HCT116 (cell line): ENCODE results near the gene ABCD1. TPM values are rescaled to one million over a fixed set of nuclear protein-coding genes. Genes with fewer than 3 reads are reported as not detected.

ENCODE experiments used
- ATAC-seq: fragments of 200-7000 bp; cut with Tn5 transposase; 2 replicates; pipeline ENCODE4 v1.9.1; 2020; ENCODE audit warnings: mild to moderate bottlenecking, moderate library complexity
- BruUV-seq: library from RNA; stranded (reverse); fragments of 400-500 nt; replicated peaks from 2 replicates; lab custom pipeline; 2021; lab: Mats Ljungman, UMichigan
- CTCF ChIA-PET: fragments of 300-600 bp; sonication (Branson Sonifier 250); formaldehyde crosslinking; loops from one replicate; lab custom pipeline; 2021; ENCODE audit warnings: antibody characterized with exemption; lab: Charles Lee
- POLR2A ChIA-PET: fragments of 300-600, 350-600 bp; sonication (Branson Sonifier 250); formaldehyde crosslinking; loops from one replicate; lab custom pipeline; 2021; ENCODE audit warnings: antibody characterized with exemption; lab: Charles Lee
- RAD21 ChIA-PET, 2 experiments: fragments of 300-600 bp; sonication (Branson Sonifier 250); formaldehyde crosslinking; loops; one replicate each; lab custom pipeline; 2023; ENCODE audit warnings: low total read pairs in 2 of 2; ENCODE audit not compliant: uncharacterized antibody in 2 of 2, unreplicated experiment in 2 of 2, low non-redundant PET in 1 of 2; lab: Charles Lee
- DNase-seq: peaks from one replicate; pipeline ENCODE4 v3.0.0-alpha.2; 2010; ENCODE audit warnings: low read depth, low spot score
- H2AFZ ChIP-seq: fragments of 200-600 bp; shearing (Covaris generic), sonication (generic); 2 replicates; pipeline ENCODE4 v1.6.1; 2017; ENCODE audit warnings: low read depth, mixed run types, mixed read lengths, antibody characterized with exemption, low read length; ENCODE audit not compliant: poor library complexity, severe bottlenecking
- H3K27ac ChIP-seq: 2 replicates; pipeline ENCODE4 v1.5.1; 2012; ENCODE audit warnings: low read depth, low read length
- H3K27me3 ChIP-seq: fragments of 200-600 bp; sonication (generic); 2 replicates; pipeline ENCODE4 v1.6.1; 2016; ENCODE audit warnings: mixed run types, low read length, mixed read lengths; ENCODE audit not compliant: insufficient read depth
- H3K36me3 ChIP-seq, 2 experiments: fragments of 200-500 bp in 1 of 2; fragments of 200-600 bp in 1 of 2; sonication (Bioruptor generic) in 1 of 2; sonication (generic) in 1 of 2; 2 replicates each; pipeline versions ENCODE4 v1.5.1 to v1.6.1; 2014 to 2016; ENCODE audit warnings: low read length in 2 of 2, inconsistent platforms in 1 of 2, mixed read lengths in 1 of 2, mixed run types in 1 of 2; ENCODE audit not compliant: insufficient read depth in 2 of 2, control insufficient read depth in 1 of 2
- H3K4me1 ChIP-seq, 2 experiments: fragments of 200-600 bp in 1 of 2; sonication (generic) in 1 of 2; 2 replicates each; pipeline versions ENCODE4 v1.5.1 to v1.6.1; 2012 to 2017; ENCODE audit warnings: low read length in 2 of 2, inconsistent platforms in 1 of 2, mild to moderate bottlenecking in 1 of 2, mixed read lengths in 1 of 2, mixed run types in 1 of 2, moderate library complexity in 1 of 2; ENCODE audit not compliant: insufficient read depth in 2 of 2, control insufficient read depth in 1 of 2
- H3K4me2 ChIP-seq: fragments of 200-600 bp; sonication (generic); 2 replicates; pipeline ENCODE4 v1.6.1; 2017; ENCODE audit warnings: mixed run types, low read length, mixed read lengths
- H3K4me3 ChIP-seq, 2 experiments: fragments of 200-600 bp in 1 of 2; sonication (generic) in 1 of 2; replicated peaks in 1 of 2; 2 replicates each; pipeline ENCODE4 v1.5.1; 2011 to 2016; ENCODE audit warnings: low read length in 2 of 2, control low read depth in 1 of 2, low read depth in 1 of 2, mild to moderate bottlenecking in 1 of 2, mixed read lengths in 1 of 2, mixed run types in 1 of 2
- H3K79me2 ChIP-seq: fragments of 200-600 bp; sonication (generic); 2 replicates; pipeline ENCODE4 v1.6.1; 2017; ENCODE audit warnings: mild to moderate bottlenecking, mixed run types, low read length, moderate library complexity, mixed read lengths; ENCODE audit not compliant: insufficient read depth
- H3K9ac ChIP-seq: fragments of 200-600 bp; sonication (generic); 2 replicates; pipeline ENCODE4 v1.6.1; 2016; ENCODE audit warnings: low read length, mixed read lengths
- H3K9me2 ChIP-seq: fragments of 200-600 bp; sonication (generic), shearing (Covaris generic); 2 replicates; pipeline ENCODE4 v1.6.1; 2017; ENCODE audit warnings: mixed run types, mild to moderate bottlenecking, moderate library complexity; ENCODE audit not compliant: insufficient read depth
- H3K9me3 ChIP-seq, 2 experiments: fragments of 200-500 bp in 1 of 2; fragments of 200-600 bp in 1 of 2; sonication (Bioruptor generic) in 1 of 2; sonication (generic) in 1 of 2; 2 replicates each; pipeline ENCODE4 v1.6.1; 2014 to 2017; ENCODE audit warnings: low read length in 2 of 2, mixed read lengths in 2 of 2, inconsistent platforms in 1 of 2, low read depth in 1 of 2, mild to moderate bottlenecking in 1 of 2, mixed run types in 1 of 2, moderate library complexity in 1 of 2; ENCODE audit not compliant: control insufficient read depth in 1 of 2, insufficient read depth in 1 of 2
- H4K20me1 ChIP-seq: fragments of 200-600 bp; sonication (generic), shearing (Covaris generic); 2 replicates; pipeline ENCODE4 v1.6.1; 2017; ENCODE audit warnings: mixed run types, mild to moderate bottlenecking, moderate library complexity; ENCODE audit not compliant: insufficient read depth
- ATF3 ChIP-seq: IDR thresholded peaks from 2 replicates; pipeline ENCODE4 v1.6.1; 2012
- CBX3 ChIP-seq: IDR thresholded peaks from 2 replicates; pipeline ENCODE4 v1.6.1; 2012; ENCODE audit warnings: low read depth
- CEBPB ChIP-seq: IDR thresholded peaks from 2 replicates; pipeline ENCODE4 v1.6.1; 2012; ENCODE audit warnings: low read depth
- CTCF ChIP-seq, 3 experiments: fragments of 200-600 bp in 1 of 3; sonication (generic) in 1 of 3; IDR thresholded peaks in 2 of 3; conservative IDR thresholded peaks in 1 of 3; 2 replicates each; pipeline ENCODE4 v1.5.1; 2012 to 2017; ENCODE audit warnings: low read depth in 2 of 3, low read length in 2 of 3, antibody characterized with exemption in 1 of 3, borderline replicate concordance in 1 of 3, control low read depth in 1 of 3, mild to moderate bottlenecking in 1 of 3, mixed read lengths in 1 of 3, mixed run types in 1 of 3, moderate library complexity in 1 of 3; ENCODE audit not compliant: insufficient read depth in 1 of 3
- EGR1 ChIP-seq: IDR thresholded peaks from 2 replicates; pipeline ENCODE4 v1.6.1; 2012; ENCODE audit warnings: low read depth
- ELF1 ChIP-seq: IDR thresholded peaks from 2 replicates; pipeline ENCODE4 v1.6.1; 2012; ENCODE audit warnings: low read depth, borderline replicate concordance
- EZH2 ChIP-seq: fragments of 200-600 bp; sonication (generic); IDR thresholded peaks from 2 replicates; pipeline ENCODE4 v1.6.1; 2017; ENCODE audit warnings: antibody characterized with exemption, mixed run types
- EZH2phosphoT487 ChIP-seq: fragments of 200-600 bp; IDR thresholded peaks from 2 replicates; pipeline ENCODE4 v1.6.1; 2018; ENCODE audit warnings: antibody characterized with exemption, borderline replicate concordance
- FOSL1 ChIP-seq: IDR thresholded peaks from 2 replicates; pipeline ENCODE4 v1.6.1; 2012; ENCODE audit warnings: low read depth
- JUND ChIP-seq: IDR thresholded peaks from 2 replicates; pipeline ENCODE4 v1.6.1; 2012
- MAX ChIP-seq: IDR thresholded peaks from 2 replicates; pipeline ENCODE4 v1.6.1; 2012
- POLR2A ChIP-seq: IDR thresholded peaks from 2 replicates; pipeline ENCODE4 v1.7.0; 2011; ENCODE audit warnings: borderline replicate concordance; ENCODE audit not compliant: insufficient read depth, insufficient read length; ENCODE audit errors: extremely low read depth
- POLR2AphosphoS5 ChIP-seq: IDR thresholded peaks from 2 replicates; pipeline ENCODE4 v1.6.1; 2011; ENCODE audit warnings: mild to moderate bottlenecking, low read depth, low read length, moderate library complexity
- RAD21 ChIP-seq: IDR thresholded peaks from 2 replicates; pipeline ENCODE4 v1.6.1; 2012; ENCODE audit warnings: low read depth, mild to moderate bottlenecking
- REST ChIP-seq: IDR thresholded peaks from 2 replicates; pipeline ENCODE4 v1.6.1; 2012; ENCODE audit warnings: low read depth
- SIN3A ChIP-seq: IDR thresholded peaks from 2 replicates; pipeline ENCODE4 v1.6.1; 2012; ENCODE audit warnings: low read depth
- SRF ChIP-seq: IDR thresholded peaks from 2 replicates; pipeline ENCODE4 v1.6.1; 2012; ENCODE audit warnings: low read depth
- TCF7L2 ChIP-seq: IDR thresholded peaks from 2 replicates; pipeline ENCODE4 v1.7.0; 2011; ENCODE audit warnings: borderline replicate concordance, inconsistent platforms; ENCODE audit not compliant: insufficient read depth, insufficient read length; ENCODE audit errors: extremely low read depth
- ZBTB33 ChIP-seq: IDR thresholded peaks from 2 replicates; pipeline ENCODE4 v1.6.1; 2011; ENCODE audit warnings: mild to moderate bottlenecking, low read length, moderate library complexity; ENCODE audit not compliant: insufficient replicate concordance; ENCODE audit errors: extremely low read depth
- ZNF274 ChIP-seq: fragments of 200-500 bp; sonication (Bioruptor generic); IDR thresholded peaks from 2 replicates; pipeline ENCODE4 v1.6.1; 2014; ENCODE audit warnings: mild to moderate bottlenecking, low read depth, low read length, inconsistent platforms
- intact Hi-C: fragments of 100-400 bp; cut with micrococcal nuclease; formaldehyde crosslinking; loops from 2 replicates; pipeline ENCODE4 v1.10.0; 2022
- total RNA-seq: library from RNA; stranded (reverse); gene quantifications from one replicate; pipeline ENCODE4 v1.2.1, GENCODE V29; 2021; ENCODE audit not compliant: unreplicated experiment

Gene ABCD1
- total RNA-seq, 1 experiment from 2014 or later, result 7.1 TPM

- intact Hi-C loops, result no loop called here
- no peak overlapping the region for H3K9ac ChIP-seq
- POLR2A ChIA-PET, result no interaction called here
- no peak overlapping the region for H3K4me3 ChIP-seq
- no peaks in the 10 kb centered on the region for H3K9me3 ChIP-seq
- no peak overlapping the region for H2AFZ ChIP-seq
- BruUV-seq, result no TSS peak
- H3K27ac ChIP-seq, result no peak overlapping the region
- no peaks in the 10 kb centered on the region for H4K20me1 ChIP-seq
- CTCF ChIA-PET, result no interaction called here
- DNase-seq, result no peak
- no peak for TF ChIP-seq EZH2
- no peak for TF ChIP-seq RAD21
- TF ChIP-seq JUND, result no peak
- no peak for TF ChIP-seq ZBTB33
- TF ChIP-seq EZH2phosphoT487, result no peak
- TF ChIP-seq SIN3A, result no peak
- no peak for TF ChIP-seq POLR2A
- TF ChIP-seq CEBPB, result no peak
- no peak for TF ChIP-seq SRF
- no peak for TF ChIP-seq MAX
- TF ChIP-seq FOSL1, result no peak
- no peak for TF ChIP-seq ELF1
- no peak for TF ChIP-seq ATF3
- TF ChIP-seq CBX3, result no peak
- TF ChIP-seq REST, result no peak
- no peak for TF ChIP-seq ZNF274
- TF ChIP-seq EGR1, result no peak
- no peak for TF ChIP-seq CTCF (IDR thresholded peaks at IDR 0.05 in 2 of 3, conservative IDR thresholded peaks at IDR 0.05 in 1 of 3; ENCODE audit: borderline replicate concordance in 1 of 3, insufficient read depth in 1 of 3, low read depth in 2 of 3, low read length in 2 of 3)
- TF ChIP-seq TCF7L2, result no peak
- TF ChIP-seq POLR2AphosphoS5, result no peak
- no peak for ATAC-seq
- RAD21 ChIA-PET, result no interaction called here
- no peak overlapping the region for H3K4me2 ChIP-seq
- no peaks in the 10 kb centered on the region for H3K27me3 ChIP-seq
- no peaks in the 10 kb centered on the region for H3K9me2 ChIP-seq
- H3K79me2 ChIP-seq, result peaks cover 3% of the 10 kb centered on the region; the same call in 1 of the 2 replicates
- H3K4me1 ChIP-seq, result peaks cover 0 to 15% of the 10 kb centered on the region in 2 experiments; a peak in 2 of 4 replicates
- H3K36me3 ChIP-seq, result no peaks in the 10 kb centered on the region
Measured at GRCh38 chrX:153684467-153685155, 40.0 kb upstream of the ABCD1 start.
